ENCODE data around the gene CDHR3. TPM values are rescaled to one million over a fixed set of nuclear protein-coding genes. Genes with fewer than 3 reads are reported as not detected.

CDHR3 gene
- total and polyA plus RNA-seq, 9 of the 15 experiments (the other 6 are each of a cell fraction or from before 2014, with no cell fraction given) = 0.03 to 0.66 (median 0.24) TPM; not detected in 1

GRCh38 chr7:106010866-106011265, 47.8 kb downstream of the CDHR3 start:
- ChIA-PET CTCF (ENCODE audit: low intra/inter-chr PET ratio) (interaction anchor here (0.5 to 3.1 kb wide), 2 partner anchors 31 to 251 kb away, joined by 3 to 17 read pairs; no protein-coding TSS in a partner anchor), POLR2A (interaction anchor here (2.0 kb wide), 1 partner anchor 11 kb away, joined by 8 read pairs; no protein-coding TSS in a partner anchor)
- no peaks in the 10 kb centered on the region for H3K36me3 ChIP-seq (ENCODE audit: control insufficient read depth, insufficient read depth, low read length)
- H3K9me1 ChIP-seq (ENCODE audit: control insufficient read depth, insufficient read depth, low read length) = no peaks in the 10 kb centered on the region
- WGBS (ENCODE audit: insufficient coverage, low coverage, missing lambda C conversion rate) = 34% methylated on average over 4 of the region's 4 CpGs
- no peak overlapping the region for H3K4me2 ChIP-seq (ENCODE audit: insufficient read depth, low read length)
- no peaks in the 10 kb centered on the region for H4K20me1 ChIP-seq (replicated peaks; ENCODE audit: control insufficient read depth, insufficient read depth, low read length)
- peaks cover 9 to 23% of the 10 kb centered on the region in 2 experiments; a peak in 4 of 5 replicates for H3K4me1 ChIP-seq (replicated peaks in 1 of 2; ENCODE audit: control insufficient read depth in 2 of 2, insufficient read depth in 2 of 2, low read length in 2 of 2)
- DNase-seq (ENCODE audit: extremely low read depth in 1 of 4, low spot score in 3 of 4) (no peak), FAIRE-seq (no peak), ATAC-seq (no peak)
- no TSS peak for BruUV-seq (replicated peaks)
- intact Hi-C loops (cut with micrococcal nuclease) (loop anchor here (2.0 to 10.0 kb wide), 2 partner anchors 30 to 356 kb away; no protein-coding TSS in a partner anchor), in situ Hi-C loops (cut with MboI) (no loop called here)
- no peaks in the 10 kb centered on the region for H3K79me2 ChIP-seq (ENCODE audit: control insufficient read depth, insufficient read depth, low read length)
- peaks cover 0 to 17% of the 10 kb centered on the region in 2 experiments; a peak in 1 of 5 replicates for H3K27me3 ChIP-seq (ENCODE audit: control insufficient read depth in 2 of 2, insufficient read depth in 2 of 2, low read length in 2 of 2)
- no peak for TF ChIP-seq DPF2 (IDR thresholded peaks at IDR 0.05)
- TF ChIP-seq ZFP36 (IDR thresholded peaks at IDR 0.05; ENCODE audit: low read depth, low read length, partially characterized antibody) = no peak
- no peak for TF ChIP-seq MYBL2 (IDR thresholded peaks at IDR 0.05; ENCODE audit: low read depth)
- TF ChIP-seq MYBL2 (CRISPR knock-in tag; IDR thresholded peaks at IDR 0.05; ENCODE audit: borderline replicate concordance) = no peak
- no peak for TF ChIP-seq ZBTB9 (CRISPR knock-in tag; IDR thresholded peaks at IDR 0.05)
- no peak for TF ChIP-seq ZBTB11 (CRISPR knock-in tag; IDR thresholded peaks at IDR 0.05)
- TF ChIP-seq ZHX1 (conservative IDR thresholded peaks at IDR 0.05; ENCODE audit: low read length) = no peak
- TF ChIP-seq TFAM (CRISPR knock-in tag; conservative IDR thresholded peaks at IDR 0.05) = no peak
- no peak for TF ChIP-seq PRMT5 (CRISPR knock-in tag; IDR thresholded peaks at IDR 0.05)
- no peak for TF ChIP-seq ZNF79 (CRISPR knock-in tag; IDR thresholded peaks at IDR 0.05; ENCODE audit: low read depth)
- TF ChIP-seq XRCC5 (IDR thresholded peaks at IDR 0.05; ENCODE audit: low read depth, low read length) = no peak
- no peak for TF ChIP-seq SREBF2 (CRISPR knock-in tag; IDR thresholded peaks at IDR 0.05)
- TF ChIP-seq MECOM (CRISPR knock-in tag; IDR thresholded peaks at IDR 0.05) = no peak
- TF ChIP-seq NR2F6 (CRISPR knock-in tag; IDR thresholded peaks at IDR 0.05) = no peak
- no peak for TF ChIP-seq RFX5 (IDR thresholded peaks at IDR 0.05; ENCODE audit: low read depth, low read length)
- TF ChIP-seq TGIF2 (CRISPR knock-in tag; IDR thresholded peaks at IDR 0.05) = no peak
- H3K4me3 ChIP-seq = no peak overlapping the region
- H3K27ac ChIP-seq (ENCODE audit: extremely low read depth, low read depth, low read length) = no peak overlapping the region
- H2AFZ ChIP-seq (ENCODE audit: low read depth, low read length) = no peak overlapping the region
- no peak overlapping the region for H3K9ac ChIP-seq (ENCODE audit: insufficient read depth in 1 of 2, low read depth in 2 of 2, low read length in 2 of 2)
- H3K9me3 ChIP-seq (replicated peaks; ENCODE audit: control insufficient read depth, insufficient read depth, low read depth, low read length) = 0 out of 2 replicates have a peak, but pooled peaks cover 2% of the 10 kb centered on the region

All from K562 (cell line).